K562 (cell line): ENCODE measurements around the gene TRIOBP. TPM values are rescaled to one million over a fixed set of nuclear protein-coding genes. Genes with fewer than 3 reads are reported as not detected.

Source experiments
- ASH1L ChIP-seq: fragments of 450-650 bp; IDR thresholded peaks from 2 replicates; pipeline ENCODE4 v1.6.1; 2018; ENCODE audit warnings: borderline replicate concordance, mild to moderate bottlenecking, low read depth; ENCODE audit not compliant: partially characterized antibody
- ATF1 ChIP-seq, 2 experiments: fragments of 450-650 bp in 1 of 2; IDR thresholded peaks; 2 replicates each; pipeline ENCODE4 v1.6.1; 2016; ENCODE audit warnings: missing compliant biosample characterization in 1 of 2, missing genetic modification characterization in 1 of 2
- BRD9 ChIP-seq: fragments of 450-650 bp; IDR thresholded peaks from 2 replicates; pipeline ENCODE4 v1.6.1; 2018; ENCODE audit warnings: low read depth; ENCODE audit not compliant: partially characterized antibody
- CCNT2 ChIP-seq: IDR thresholded peaks from 2 replicates; pipeline ENCODE4 v1.6.1; 2011; ENCODE audit warnings: borderline replicate concordance, low read depth, mild to moderate bottlenecking, moderate library complexity, mixed read lengths, low read length; ENCODE audit not compliant: insufficient read length; ENCODE audit errors: extremely low read depth
- CREB3L1 ChIP-seq: fragments of 450-650 bp; IDR thresholded peaks from 2 replicates; pipeline ENCODE4 v1.6.1; 2014; ENCODE audit warnings: low read depth, mild to moderate bottlenecking, moderate library complexity, borderline replicate concordance
- DIDO1 ChIP-seq: fragments of 450-650 bp; IDR thresholded peaks from 2 replicates; pipeline ENCODE4 v1.6.1; 2016; ENCODE audit warnings: low read depth, missing biosample characterization, missing genetic modification characterization
- DPF2 ChIP-seq: fragments of 450-650 bp; IDR thresholded peaks from 2 replicates; pipeline ENCODE4 v1.6.1; 2016
- ELF1 ChIP-seq: fragments of 200-800 bp; sonication (Bioruptor generic); IDR thresholded peaks from 2 replicates; pipeline ENCODE4 v1.6.1; 2016; ENCODE audit warnings: missing genetic modification characterization, missing compliant biosample characterization
- MECOM ChIP-seq: fragments of 250-450 bp; sonication (Bioruptor Pico); IDR thresholded peaks from 2 replicates; pipeline ENCODE4 v1.8.0; 2022; ENCODE audit warnings: inconsistent platforms
- MYNN ChIP-seq, 2 experiments: sonication (generic); formaldehyde crosslinking in 1 of 2; IDR thresholded peaks; 2 replicates each; pipeline versions ENCODE4 v1.5.0 to v1.6.1; 2016 to 2020; ENCODE audit warnings: antibody characterized with exemption in 1 of 2, missing genetic modification reagents in 1 of 2
- NFYB ChIP-seq: IDR thresholded peaks from 2 replicates; pipeline ENCODE4 v1.6.1; 2011; ENCODE audit warnings: mild to moderate bottlenecking, moderate library complexity; ENCODE audit not compliant: insufficient read length; ENCODE audit errors: extremely low read depth
- RBM34 ChIP-seq: fragments of 200-400 bp; formaldehyde crosslinking; IDR thresholded peaks from 2 replicates; pipeline ENCODE4 v1.6.1; 2018; ENCODE audit warnings: low read length, borderline replicate concordance; ENCODE audit not compliant: insufficient read depth
- RFX5 ChIP-seq: IDR thresholded peaks from 2 replicates; pipeline ENCODE4 v1.6.1; 2011; ENCODE audit warnings: low read depth, mild to moderate bottlenecking, improper control_type of control experiment, low read length
- TAF9B ChIP-seq: fragments of 450-650 bp; IDR thresholded peaks from 2 replicates; pipeline ENCODE4 v1.6.1; 2018; ENCODE audit warnings: mild to moderate bottlenecking; ENCODE audit not compliant: partially characterized antibody
- TFAP4 ChIP-seq: sonication (generic); formaldehyde crosslinking; IDR thresholded peaks from 2 replicates; pipeline ENCODE4 v1.8.0; 2022; ENCODE audit warnings: missing genetic modification reagents, mild to moderate bottlenecking, moderate library complexity, borderline replicate concordance
- TFE3 ChIP-seq: fragments of 450-650 bp; formaldehyde crosslinking; IDR thresholded peaks from 2 replicates; pipeline ENCODE4 v1.4.0; 2020; ENCODE audit warnings: mild to moderate bottlenecking, mixed read lengths
- TGIF2 ChIP-seq: sonication (generic); formaldehyde crosslinking; IDR thresholded peaks from 2 replicates; pipeline ENCODE4 v1.8.1; 2022; ENCODE audit warnings: mild to moderate bottlenecking, missing genetic modification reagents, moderate library complexity
- THAP12 ChIP-seq: fragments of 250-450 bp; sonication (Bioruptor Pico); IDR thresholded peaks from 2 replicates; pipeline ENCODE4 v1.9.0; 2021; ENCODE audit warnings: mild to moderate bottlenecking, inconsistent platforms
- ZKSCAN8 ChIP-seq: fragments of 200-800 bp; sonication (Bioruptor generic); IDR thresholded peaks from 2 replicates; pipeline ENCODE4 v1.6.1; 2016; ENCODE audit warnings: missing genetic modification characterization, missing compliant biosample characterization
- ZNF316 ChIP-seq: fragments of 450-650 bp; IDR thresholded peaks from 2 replicates; pipeline ENCODE4 v1.6.1; 2016
- polyA plus RNA-seq, 8 experiments: library from polyadenylated mRNA; depleted of rRNA in 4 of 8; stranded (reverse) in 5 of 8; unstranded in 3 of 8; fragments of >200 nt; fragmentation: Nextera tagmentation in 2 of 8; fragmentation: Illumina TruSeq in 1 of 8; extraction: Ambion mirVana in 2 of 8; extraction: Trizol in 1 of 8; gene quantifications; 2 replicates each; pipeline versions ENCODE4 v1.2.1 to v1.2.3, GENCODE V29; 2011 to 2014; ENCODE audit warnings: inconsistent platforms in 1 of 8, missing spikeins in 1 of 8
- total RNA-seq, 7 experiments: library from RNA; depleted of rRNA in 6 of 7; stranded (reverse); fragments of >200 nt in 6 of 7; fragmentation: Illumina TruSeq in 2 of 7; extraction: Trizol in 2 of 7; gene quantifications; 2 replicates each; pipeline versions ENCODE4 v1.2.1 to v1.2.3, GENCODE V29; 2011 to 2021; ENCODE audit warnings: low replicate concordance in 1 of 7

TRIOBP gene
- total and polyA plus RNA-seq, 9 of the 15 experiments (the other 6 are each of a cell fraction or from before 2014, with no cell fraction given), result 0.24 to 13.8 (median 5.5) TPM

GRCh38 chr22:37762389-37762836 lies 65.6 kb downstream of the TRIOBP start (continued):
- TF ChIP-seq RBM34 (no peak), ASH1L (no peak), RFX5 (no peak), ELF1 (tag) (0 out of 2 replicates have a peak, but pooled peaks have one; percentile 43), MECOM (CRISPR knock-in tag) (no peak), DIDO1 (tag) (no peak), ATF1 (CRISPR knock-in tag; IDR thresholded peaks at IDR 0.05) (no peak), ATF1 (tag; IDR thresholded peaks at IDR 0.05) (peak; percentile 22; the same call in 1 of the 2 replicates), TFAP4 (CRISPR knock-in tag) (peak; percentile 89), ZKSCAN8 (CRISPR knock-in tag) (no peak), TAF9B (peak; percentile 60), MYNN (IDR thresholded peaks at IDR 0.05) (no peak), MYNN (CRISPR knock-in tag; IDR thresholded peaks at IDR 0.05) (no peak), TFE3 (CRISPR knock-in tag) (no peak), CCNT2 (no peak), THAP12 (CRISPR knock-in tag) (no peak), BRD9 (no peak), TGIF2 (CRISPR knock-in tag) (no peak), DPF2 (peak; percentile 83), NFYB (no peak), ZNF316 (peak; percentile 99), CREB3L1 (no peak)
